HTR-8/SVneo (cell line): ENCODE measurements around the gene WDR27.
"Not testable (repeated sequence)": the region's sequence is repeated elsewhere in the genome, so short reads cannot be mapped to it uniquely, and the experiment has no call there.

Experiments
- DNase-seq: peaks from one replicate; pipeline ENCODE4 v3.0.0; 2011; ENCODE audit warnings: low spot score, mixed read lengths; ENCODE audit not compliant: insufficient read length
- FAIRE-seq: peaks from 2 replicates; lab custom pipeline; 2011; peaks lifted over from hg19 to GRCh38; lab: Jason Lieb, UNC

The WDR27 gene

GRCh38 chr6:169645459-169645858, 56.4 kb downstream of the WDR27 start:
- not testable (repeated sequence) for FAIRE-seq, DNase-seq

GRCh38 chr6:169643521-169643920, 58.3 kb downstream of the WDR27 start:
- DNase-seq (no peak), FAIRE-seq (no peak)

GRCh38 chr6:169642455-169642854, 59.4 kb downstream of the WDR27 start:
- no peak for DNase-seq
- FAIRE-seq: no peak

GRCh38 chr6:169641461-169642085, 60.3 kb downstream of the WDR27 start:
- no peak for FAIRE-seq
- no peak for DNase-seq

- FAIRE-seq (no peak), DNase-seq (no peak)
Measured at GRCh38 chr6:169640983-169641382, 60.8 kb downstream of the WDR27 start.

- no peak for DNase-seq
- FAIRE-seq: no peak
Measured at GRCh38 chr6:169640351-169640852, 61.4 kb downstream of the WDR27 start.

- no peak for DNase-seq
- no peak for FAIRE-seq
Measured at GRCh38 chr6:169639653-169640278, 62.1 kb downstream of the WDR27 start.

GRCh38 chr6:169638915-169639314, 62.9 kb downstream of the WDR27 start:
- DNase-seq: no peak
- FAIRE-seq: no peak

- FAIRE-seq (no peak), DNase-seq (no peak)
Measured at GRCh38 chr6:169638388-169638787, 63.4 kb downstream of the WDR27 start.

GRCh38 chr6:169635345-169635744, 66.5 kb downstream of the WDR27 start:
- FAIRE-seq: no peak
- DNase-seq: no peak

- no peak for FAIRE-seq
- no peak for DNase-seq
Measured at GRCh38 chr6:169632841-169633240, 69.0 kb downstream of the WDR27 start.

GRCh38 chr6:169629256-169629655, 72.6 kb downstream of the WDR27 start:
- FAIRE-seq: no peak
- DNase-seq: no peak

- DNase-seq (no peak), FAIRE-seq (no peak)
Measured at GRCh38 chr6:169627736-169628607, 73.9 kb downstream of the WDR27 start.

GRCh38 chr6:169626649-169627048, 75.2 kb downstream of the WDR27 start:
- FAIRE-seq (no peak), DNase-seq (no peak)

GRCh38 chr6:169626169-169626568, 75.7 kb downstream of the WDR27 start:
- DNase-seq (no peak), FAIRE-seq (no peak)

- DNase-seq (no peak), FAIRE-seq (no peak)
Measured at GRCh38 chr6:169625376-169625775, 76.5 kb downstream of the WDR27 start.

- FAIRE-seq: no peak
- no peak for DNase-seq
Measured at GRCh38 chr6:169624785-169625184, 77.0 kb downstream of the WDR27 start.

- DNase-seq (no peak), FAIRE-seq (no peak)
Measured at GRCh38 chr6:169623975-169624374, 77.9 kb downstream of the WDR27 start.

- DNase-seq (no peak), FAIRE-seq (no peak)
Measured at GRCh38 chr6:169623343-169623742, 78.5 kb downstream of the WDR27 start.

GRCh38 chr6:169622618-169623017, 79.2 kb downstream of the WDR27 start:
- no peak for DNase-seq
- FAIRE-seq: no peak

- DNase-seq (no peak), FAIRE-seq (no peak)
Measured at GRCh38 chr6:169621311-169621710, 80.5 kb downstream of the WDR27 start.
